HS-5 (cell line): Measurements from ENCODE around the gene FGFR3.

ENCODE experiments used
- DNase-seq: peaks from one replicate; pipeline ENCODE4 v3.0.0-alpha.2; 2012; ENCODE audit warnings: low read depth

The FGFR3 gene

DNA sequence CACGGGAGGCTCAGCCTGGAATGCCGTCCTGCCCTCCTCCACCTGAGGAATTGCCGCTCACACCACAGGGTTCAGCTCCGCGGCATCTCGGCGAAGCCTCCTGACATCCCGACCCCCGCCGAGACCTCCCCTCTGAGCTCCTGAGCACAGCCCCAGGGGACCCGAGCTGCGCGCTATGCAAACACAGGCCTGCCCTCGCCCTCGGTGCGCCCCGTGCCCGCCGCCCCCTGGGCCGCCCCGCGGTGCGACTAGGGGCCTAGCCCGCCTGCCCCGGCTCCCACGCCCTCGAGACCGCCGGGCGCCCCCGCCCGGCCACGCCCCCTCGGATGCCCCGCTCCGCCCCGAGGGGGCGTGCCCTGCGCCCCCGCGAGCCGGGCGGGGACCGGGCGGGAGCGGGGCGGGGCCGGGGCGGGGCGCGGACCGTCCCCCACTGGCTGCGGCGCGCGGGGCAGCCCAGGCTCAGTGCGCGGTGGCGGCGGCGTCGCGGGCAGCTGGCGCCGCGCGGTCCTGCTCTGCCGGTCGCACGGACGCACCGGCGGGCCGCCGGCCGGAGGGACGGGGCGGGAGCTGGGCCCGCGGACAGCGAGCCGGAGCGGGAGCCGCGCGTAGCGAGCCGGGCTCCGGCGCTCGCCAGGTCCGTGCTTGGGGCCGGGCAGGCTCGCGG is at the start of gene FGFR3:
FGFR3 (plus strand) TSS at position 462 of the 664 bp plus-strand sequence. CDS start 642 bp downstream, outside the sequence.
- DNase-seq: no peak

DNA sequence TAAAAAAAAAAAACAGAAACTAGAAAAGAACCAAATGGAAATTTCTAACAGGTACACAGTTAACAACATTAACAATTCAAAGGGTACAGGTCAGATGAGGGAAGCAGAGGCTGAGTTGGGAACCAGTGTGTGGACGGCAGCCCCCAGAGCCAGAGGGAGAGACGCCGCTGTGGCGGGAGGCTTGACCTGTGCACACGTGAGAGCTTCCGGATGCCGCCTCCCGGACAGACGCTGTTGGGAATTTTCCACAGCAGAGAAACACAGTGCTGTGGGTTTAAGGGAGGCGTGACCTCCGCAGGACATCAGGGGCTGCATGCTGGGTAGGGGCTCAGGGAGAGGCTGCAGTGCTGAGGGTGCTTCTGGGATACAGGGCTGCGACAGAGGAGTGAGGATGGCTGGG is 49.5 kb upstream of the FGFR3 start:
- no peak for DNase-seq

DNA sequence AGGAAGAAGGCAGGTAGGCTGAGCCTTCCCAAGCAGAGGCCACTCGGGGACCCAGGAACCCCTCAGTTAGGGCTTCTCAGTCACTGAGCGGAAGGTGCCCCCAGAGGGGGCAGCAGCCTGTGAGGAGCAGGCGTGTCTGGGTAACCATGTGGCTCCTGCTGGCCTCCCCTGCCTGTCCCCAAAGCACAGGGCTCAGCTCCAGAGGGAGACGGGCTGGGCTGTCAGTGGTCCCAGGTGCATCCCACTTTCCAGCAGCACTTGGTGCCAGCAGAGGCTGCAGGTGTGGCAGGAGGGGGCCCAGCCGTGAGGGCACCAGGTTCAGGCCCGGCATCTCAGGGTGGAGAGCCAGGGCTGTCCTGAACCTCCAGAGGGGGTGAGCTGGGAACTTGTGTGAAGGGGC is 49.1 kb upstream of the FGFR3 start:
- no peak for DNase-seq

DNA sequence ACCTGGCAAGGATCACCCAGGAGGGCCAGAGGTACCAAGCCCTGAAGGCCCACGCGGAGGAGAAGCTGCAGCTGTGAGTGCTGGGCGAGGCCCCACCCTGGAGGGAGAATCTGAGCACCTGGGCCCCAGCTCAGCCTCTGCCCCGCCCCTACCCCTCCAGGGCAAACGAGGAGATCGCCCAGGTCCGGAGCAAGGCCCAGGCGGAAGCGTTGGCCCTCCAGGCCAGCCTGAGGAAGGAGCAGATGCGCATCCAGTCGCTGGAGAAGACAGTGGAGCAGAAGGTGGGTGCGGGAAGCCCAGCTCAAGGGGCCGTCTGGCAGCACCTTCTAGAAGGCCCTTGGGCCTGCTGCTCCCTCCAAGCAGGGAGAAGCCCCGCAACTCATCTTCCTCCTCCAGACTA is 48.5 kb upstream of the FGFR3 start:
- DNase-seq: no peak

DNA sequence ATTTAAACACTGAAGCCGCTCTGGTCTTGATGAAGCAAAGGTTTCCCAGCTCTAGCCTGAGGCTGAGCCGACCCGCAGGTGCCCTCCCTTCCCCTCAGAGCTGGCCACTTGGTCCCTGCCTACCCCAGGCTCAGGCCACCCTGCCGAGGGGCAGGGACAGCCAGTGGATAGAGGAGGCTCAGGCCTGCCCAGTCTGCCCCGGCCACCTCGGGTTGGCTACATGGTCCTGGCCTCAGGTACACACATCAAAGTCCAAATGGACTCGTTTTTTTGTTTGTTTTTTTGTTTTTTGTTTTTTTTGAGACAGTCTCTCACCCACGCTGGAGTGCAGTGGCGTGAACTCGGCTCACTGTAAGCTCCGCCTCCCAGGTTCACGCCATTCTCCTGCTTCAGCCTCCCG is 47.9 kb upstream of the FGFR3 start:
- no peak for DNase-seq

DNA sequence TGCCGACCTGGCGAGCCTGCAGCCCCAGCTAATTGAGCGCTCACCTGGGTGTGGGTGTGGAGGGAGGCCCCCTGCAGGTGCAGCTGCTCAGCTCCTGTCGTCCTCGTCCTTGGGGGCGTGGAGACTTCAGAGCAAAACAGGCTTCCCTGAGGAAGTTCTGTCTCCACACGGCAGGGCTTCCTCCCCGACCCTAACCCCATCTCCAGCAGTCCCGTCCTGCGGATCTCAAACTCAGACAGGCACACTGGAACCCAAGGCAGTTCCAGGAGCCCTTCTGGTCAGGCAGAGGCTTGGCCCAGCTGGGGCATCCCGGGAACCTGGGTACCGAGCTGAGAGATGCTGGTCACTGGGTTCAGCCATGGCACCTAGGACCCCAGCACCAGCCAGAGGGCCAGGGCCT is 47.4 kb upstream of the FGFR3 start:
- no peak for DNase-seq

DNA sequence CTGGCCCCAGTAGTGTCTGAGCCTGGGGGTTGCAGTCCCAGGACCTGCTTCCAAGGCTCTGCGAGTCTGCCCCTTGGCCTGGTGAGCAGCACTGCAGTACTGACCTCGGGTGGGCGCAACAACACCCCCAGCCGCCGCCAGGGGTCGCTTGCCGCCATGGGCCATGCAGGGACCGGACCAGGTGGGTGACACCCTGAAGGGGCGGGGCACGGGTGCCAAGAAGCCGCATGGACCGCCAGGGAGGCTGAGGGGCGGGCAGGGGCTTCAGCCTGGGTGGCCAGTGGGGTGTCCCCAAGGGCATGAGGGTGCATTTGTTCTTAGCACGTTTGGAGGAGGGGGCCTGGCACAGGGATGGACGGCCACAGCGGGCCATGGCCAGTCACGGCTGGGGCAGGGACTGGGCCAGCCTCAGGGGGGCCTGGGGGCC is 46.8 kb upstream of the FGFR3 start:
- no peak for DNase-seq

DNA sequence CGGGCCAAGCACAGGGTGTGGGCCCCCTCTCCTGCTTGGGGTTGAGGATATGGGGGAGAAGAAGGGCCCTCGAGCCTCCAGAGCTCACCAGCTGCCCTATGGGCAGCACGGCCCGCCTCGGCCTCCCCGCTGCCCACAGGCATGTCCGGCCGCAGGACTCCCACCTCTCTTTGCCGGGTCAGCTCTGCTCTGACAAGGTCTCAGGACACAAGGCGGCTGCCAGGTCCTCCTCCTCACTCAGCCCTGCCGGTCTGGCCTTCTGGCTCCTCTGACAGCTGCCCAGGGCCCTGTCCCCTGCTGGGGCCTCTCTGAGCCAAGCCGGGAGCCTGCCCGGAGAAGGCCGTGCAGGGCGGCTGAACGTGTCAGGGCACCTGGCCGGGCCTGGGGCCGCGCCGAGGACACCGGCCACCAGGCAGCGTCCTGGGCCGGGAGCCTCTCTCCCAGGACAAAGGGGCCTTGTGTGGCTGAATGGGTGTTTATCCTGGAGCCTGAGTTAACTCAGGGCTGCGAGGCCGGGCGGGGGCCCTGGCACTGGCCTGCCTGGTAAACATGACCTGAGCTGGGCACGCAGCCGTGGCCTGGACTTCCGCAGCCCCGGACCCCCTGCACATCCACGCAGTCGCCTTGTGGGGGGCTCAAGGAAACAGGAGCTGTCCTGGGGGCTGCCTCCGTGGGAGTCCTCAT is 46.0 kb upstream of the FGFR3 start:
- DNase-seq: no peak

DNA sequence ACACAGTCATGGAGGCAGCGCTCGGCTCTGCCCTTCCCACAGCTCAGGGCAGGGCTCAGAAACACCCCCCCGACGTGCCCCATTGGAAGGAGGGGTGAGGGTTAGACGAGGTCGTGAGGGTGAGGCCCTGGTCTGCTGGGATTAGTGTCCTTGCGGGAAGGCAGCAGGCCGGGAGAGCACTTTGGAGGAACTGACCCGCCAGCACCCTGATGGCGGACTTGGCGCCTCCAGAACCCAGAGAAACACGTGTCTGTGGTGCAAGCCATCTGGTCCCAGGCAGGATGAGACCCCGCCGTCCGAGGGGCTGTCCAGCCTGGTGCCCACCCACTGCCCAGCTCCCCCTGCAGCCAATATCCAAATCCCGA is 45.5 kb upstream of the FGFR3 start:
- no peak for DNase-seq

DNA sequence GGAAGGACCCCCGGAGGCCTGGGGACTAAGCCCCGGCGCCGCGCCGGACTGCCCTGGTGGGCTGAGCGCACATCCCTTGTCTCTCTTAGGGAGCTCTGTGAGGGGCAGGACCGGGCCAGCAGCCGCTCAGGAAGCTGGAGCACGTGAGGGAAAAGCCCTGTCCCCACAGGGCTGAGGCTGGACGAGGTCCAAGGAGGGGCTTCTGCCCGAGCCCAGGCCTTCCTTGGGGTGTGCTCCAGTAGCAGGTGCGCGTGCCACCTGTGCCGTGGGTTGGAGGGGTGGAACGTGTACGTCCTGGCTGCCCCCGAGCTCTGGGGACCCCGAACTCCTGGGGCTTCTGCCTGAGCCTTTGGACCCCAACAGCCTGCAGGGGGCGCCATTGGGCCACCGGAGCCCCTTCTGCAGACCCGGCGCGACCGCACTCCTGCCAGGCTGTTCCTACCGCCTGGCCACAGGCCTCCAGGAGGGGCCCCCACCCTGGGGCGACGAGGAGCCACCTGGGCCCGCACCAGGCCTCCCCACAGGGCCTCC is 44.6 kb upstream of the FGFR3 start:
- DNase-seq: no peak

DNA sequence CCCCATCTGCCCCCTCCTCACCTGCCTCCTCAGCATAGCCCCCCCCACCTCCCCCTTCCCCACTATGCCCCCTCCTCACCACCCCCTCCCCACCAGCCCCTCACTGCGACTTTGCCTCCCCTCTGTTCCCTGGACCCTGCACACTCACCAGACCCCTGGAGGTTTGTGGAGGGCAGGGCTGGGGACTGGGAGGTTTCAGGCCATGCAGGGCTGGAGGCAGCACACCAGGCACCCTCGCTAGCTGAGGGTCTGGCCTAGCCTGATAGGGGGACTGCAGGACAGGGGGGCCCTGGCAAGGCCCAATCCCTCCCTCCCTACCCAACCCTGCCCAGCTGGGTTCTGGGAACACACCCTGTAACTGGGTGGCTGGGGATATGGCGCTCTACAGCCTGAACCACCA is 43.7 kb upstream of the FGFR3 start:
- no peak for DNase-seq

DNA sequence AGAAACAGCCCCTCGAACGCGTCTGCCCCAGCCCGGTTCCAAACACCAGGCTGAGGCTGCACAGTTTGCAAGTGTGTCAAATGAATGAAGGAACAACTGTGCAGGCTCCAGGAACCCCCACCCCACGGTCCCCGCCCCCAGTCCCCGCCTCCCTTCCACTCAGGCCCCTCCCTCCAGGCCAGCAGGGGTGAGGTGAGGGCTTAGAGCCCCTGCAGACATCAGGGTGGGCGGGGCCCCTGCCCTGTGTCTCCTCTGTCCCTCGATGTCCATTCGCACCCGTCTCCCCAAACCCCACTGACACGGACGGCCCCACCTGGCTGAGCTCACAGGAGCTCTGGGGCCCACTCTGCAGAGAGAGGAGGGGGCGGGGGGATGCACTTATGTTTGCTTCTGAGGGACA is 43.3 kb upstream of the FGFR3 start:
- no peak for DNase-seq

DNA sequence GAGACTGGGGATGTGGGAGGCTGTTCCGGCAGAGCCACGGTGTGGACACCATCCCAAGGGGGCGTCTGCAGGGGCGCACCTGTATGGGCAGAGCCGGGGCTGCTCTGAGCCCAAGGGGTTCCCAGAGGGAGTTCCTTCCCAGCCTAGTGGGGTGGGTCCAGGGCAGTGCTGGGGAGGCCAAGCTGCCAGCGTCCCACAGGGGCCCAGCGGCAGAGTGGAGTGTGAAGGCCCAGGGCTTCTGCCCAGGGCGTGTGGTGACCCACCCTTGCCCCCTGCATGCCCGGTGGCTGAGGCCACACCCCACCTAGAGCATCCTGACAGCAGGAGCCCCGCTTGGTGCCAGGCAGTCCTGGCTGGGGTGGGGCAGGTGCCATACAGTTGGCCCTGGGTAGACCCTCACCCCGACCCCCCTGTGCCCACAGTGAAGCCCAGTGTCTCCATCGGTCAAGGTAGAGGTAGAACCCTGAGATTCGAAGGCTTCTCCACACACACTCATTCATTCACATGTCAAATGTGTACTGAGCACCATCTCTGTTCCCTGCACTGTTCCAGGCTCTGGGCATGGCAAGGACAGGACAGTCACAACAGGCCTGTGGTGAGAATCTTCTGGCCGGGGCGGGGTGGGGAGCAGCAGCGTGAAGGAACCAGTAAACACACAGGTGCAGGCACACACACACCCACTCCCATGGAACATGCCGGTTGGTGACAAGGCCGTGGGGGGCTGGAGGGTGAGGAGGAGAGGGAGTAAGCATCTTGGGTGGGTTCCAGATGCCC is 42.5 kb upstream of the FGFR3 start:
- no peak for DNase-seq

DNA sequence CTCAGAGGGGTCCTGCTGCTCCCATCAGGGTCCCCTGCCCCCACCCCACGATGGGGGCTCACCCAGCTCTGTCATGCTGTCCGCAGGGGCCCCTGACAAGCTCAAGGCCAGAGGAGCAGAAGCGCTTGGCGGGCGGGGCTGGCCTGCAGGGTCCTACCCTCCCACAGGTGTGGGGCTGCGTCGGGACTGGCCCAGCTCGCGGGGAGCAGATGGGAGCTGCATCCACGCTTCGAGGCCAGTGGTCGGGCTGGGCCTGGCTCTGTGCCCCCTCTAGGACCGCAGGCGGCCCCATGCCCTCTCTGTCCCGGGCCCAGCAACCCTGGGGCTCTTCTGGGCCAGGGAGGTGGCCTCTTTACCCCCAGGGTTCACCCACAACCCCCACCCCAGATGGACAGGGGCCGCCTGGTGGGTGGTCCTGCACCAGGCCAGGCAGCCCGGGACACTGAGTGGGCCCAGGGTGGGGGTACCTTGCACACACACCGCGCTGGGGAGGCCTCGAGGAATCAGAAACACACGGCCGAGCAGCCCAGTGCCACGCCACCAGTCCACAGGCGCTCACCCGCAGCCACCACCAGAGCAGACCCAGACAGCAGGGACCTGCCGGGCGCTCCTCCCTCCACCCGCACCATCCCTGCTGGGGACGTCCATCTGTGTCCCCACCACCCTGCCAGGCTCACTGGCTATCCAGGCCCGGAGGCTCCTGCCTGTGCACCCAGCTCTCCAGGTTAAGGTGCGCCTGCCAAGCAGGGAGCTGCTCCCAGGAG is 41.8 kb upstream of the FGFR3 start:
- no peak for DNase-seq

DNA sequence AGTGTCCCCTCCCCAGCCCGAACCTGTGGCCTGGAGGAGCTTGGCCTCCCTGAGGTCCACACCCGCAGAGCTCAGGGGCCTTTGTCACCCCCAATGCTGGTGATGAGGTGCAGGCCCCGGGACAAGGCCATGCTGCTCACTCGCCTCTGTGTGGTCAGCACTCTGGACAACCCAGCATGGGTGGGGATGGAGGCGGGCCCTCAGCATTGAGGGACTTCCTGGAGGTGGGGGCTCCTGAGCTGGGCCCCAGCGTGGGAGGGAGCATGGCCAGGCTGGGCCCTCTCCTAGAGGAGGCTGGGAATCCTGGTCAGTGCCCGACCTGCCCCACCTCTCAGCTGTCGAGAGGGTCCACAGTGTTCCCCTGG is 41.2 kb upstream of the FGFR3 start:
- no peak for DNase-seq

DNA sequence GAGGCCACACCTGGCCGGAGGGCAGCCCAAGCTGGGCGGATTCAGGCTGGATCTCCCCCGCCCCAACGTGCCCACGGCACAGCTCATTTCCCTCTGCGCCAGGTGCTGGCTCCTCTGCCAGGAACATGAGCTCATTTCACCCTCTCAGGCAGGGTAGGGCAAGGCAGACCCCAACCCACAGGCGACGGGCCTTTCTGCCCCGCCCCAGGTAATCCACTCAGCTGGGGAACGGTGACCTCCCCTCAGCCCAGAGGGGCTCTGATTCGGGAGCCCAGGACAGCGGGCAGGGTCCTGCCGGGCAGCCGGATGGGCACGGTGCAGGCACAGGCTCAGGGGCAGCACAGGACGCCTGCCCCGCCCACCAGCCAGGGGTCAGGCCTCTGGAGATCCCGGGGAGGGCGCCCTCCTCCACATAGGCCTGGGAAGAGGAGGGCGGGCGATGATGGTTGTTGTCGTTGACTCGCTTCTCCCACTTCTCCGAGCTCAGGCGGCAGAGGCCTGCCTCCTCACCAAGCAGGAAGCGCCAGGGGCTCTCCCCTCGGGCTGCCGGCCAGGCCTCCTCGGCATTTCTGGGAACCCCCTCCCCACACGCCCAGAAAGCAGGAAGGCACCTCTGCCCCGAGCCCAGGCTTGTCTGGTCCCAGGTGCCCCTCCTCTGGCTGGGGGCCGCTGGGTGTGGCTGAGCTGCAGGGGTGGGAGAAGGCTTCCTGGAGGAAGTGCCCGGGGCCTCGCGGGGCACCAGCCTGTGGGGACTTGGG is 40.6 kb upstream of the FGFR3 start:
- DNase-seq: no peak

DNA sequence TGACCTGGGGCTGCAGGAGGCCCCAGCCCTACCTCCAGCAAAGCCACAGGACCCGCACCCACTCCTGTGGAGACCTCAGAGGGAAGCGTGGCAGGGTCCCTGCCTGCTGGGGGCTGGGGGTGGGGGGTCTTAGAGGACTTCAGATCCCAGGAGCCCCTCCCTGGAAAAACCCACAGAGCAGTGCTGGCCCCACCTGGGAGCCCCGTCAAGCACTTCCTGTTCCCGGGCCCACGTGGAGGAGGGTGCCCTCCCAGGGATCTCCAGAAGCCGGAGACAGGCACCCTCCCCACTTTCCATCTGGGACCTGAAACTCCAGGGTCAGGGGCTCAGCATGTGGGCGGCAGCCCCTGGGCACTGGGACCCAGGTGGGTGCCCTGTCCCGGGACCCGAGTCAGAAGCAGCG is 39.8 kb upstream of the FGFR3 start:
- DNase-seq: no peak

DNA sequence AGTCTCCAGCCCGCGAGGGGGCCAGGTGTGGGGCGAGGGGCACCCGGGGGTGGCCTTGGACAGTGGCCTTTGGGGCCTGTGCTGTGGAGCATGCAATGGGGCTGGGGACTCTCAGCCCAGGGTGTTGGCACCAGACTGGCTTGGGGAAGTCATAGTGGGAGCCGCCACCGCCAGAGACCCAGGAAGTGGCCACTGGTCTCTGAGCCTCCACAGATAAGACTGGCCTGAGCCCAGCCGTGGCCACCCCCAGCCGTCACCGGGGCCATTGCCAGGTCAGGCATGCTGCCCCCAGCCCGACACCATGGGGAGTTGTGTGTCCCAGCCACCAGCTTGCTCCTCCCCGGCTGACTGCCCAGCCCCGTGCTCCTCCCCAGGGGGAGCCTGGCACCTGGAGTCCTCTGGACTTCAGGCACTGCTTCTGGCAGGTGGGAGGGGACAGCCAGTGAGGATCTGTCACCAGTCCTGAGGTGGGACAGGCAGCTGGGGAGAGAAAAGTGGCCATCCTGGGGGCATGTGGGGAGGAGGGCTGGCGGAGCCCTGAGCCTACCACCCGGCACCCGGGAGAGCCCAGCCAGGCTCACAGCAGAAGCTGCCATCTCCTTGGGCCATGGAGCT is 39.3 kb upstream of the FGFR3 start:
- DNase-seq: no peak

DNA sequence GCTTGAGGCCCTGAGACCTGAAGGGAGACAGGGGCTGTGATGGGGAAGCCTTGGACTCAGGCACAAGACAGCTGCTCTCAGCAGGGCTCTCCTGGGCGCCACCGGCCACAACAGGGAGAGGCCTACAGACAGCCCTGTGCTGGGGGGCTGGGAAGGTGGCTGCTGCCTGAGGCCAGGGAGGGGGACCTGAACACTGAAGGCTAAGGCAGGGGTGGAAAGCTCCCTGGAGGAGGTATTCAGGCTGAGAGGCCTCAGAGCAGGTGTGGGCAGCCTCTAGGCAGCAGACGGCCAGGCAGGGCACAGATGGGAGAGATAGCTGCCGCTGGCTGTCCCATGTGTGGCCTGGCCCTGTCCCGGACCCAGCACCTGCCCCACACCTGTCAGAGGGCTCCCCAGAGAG is 38.8 kb upstream of the FGFR3 start:
- DNase-seq: no peak

DNA sequence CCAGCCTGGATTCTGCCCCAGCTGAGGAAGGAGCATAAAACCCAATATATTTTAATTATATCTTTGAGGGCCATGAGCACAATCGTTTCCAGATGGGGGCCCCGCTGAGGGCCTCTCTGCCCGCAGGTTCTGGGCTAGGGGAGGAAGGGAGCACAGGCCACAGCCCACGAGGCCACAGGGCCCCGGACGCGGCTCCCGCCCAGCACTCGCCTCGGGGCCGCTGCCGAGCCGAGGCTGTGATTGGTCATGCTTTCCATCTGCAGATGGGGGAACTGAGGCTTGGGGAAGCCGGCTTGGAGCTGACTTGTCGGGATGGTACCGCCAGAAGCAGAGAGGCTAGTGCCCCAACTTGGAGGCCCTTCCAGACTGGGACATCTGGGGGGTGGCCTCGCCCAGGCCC is 37.8 kb upstream of the FGFR3 start:
- no peak for DNase-seq

DNA sequence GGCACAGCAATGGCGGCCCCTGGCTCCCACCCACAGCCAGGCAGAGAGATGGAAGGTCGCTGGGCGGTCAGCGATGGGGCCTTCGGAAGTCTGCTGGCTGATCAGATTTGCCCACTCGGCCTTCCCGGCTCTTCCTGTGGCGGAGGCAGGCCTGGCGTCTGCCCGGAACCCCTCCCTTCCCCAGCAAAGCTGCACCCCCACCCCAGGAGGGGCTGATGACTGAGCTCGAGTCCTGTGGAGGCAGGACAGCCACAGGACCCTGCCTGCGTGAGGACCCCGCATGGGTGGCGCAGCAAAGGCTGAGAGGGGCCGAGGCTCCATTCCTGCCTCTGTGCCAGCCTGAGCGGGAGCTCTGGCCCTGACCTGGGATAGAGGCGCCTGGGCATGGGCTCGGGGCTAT is 37.0 kb upstream of the FGFR3 start:
- no peak for DNase-seq
